Hepatocyte (in vitro differentiated cells): ENCODE data around the gene RGS1.

Experiments
- CTCF ChIP-seq: fragments of 200-600 bp; sonication (generic); IDR thresholded peaks from 2 replicates; pipeline ENCODE4 v1.5.1; 2016; ENCODE audit warnings: antibody characterized with exemption, mild to moderate bottlenecking; ENCODE audit not compliant: poor library complexity
- EZH2 ChIP-seq: fragments of 200-600 bp; sonication (generic); IDR thresholded peaks from 2 replicates; pipeline ENCODE4 v1.6.1; 2016; ENCODE audit warnings: antibody characterized with exemption, mild to moderate bottlenecking, borderline replicate concordance
- EZH2phosphoT487 ChIP-seq: fragments of 200-600 bp; sonication (generic); IDR thresholded peaks from one replicate; pipeline ENCODE4 v1.6.1; 2018; ENCODE audit warnings: antibody characterized with exemption, mild to moderate bottlenecking, low read depth, moderate library complexity; ENCODE audit not compliant: unreplicated experiment, severe bottlenecking

DNA sequence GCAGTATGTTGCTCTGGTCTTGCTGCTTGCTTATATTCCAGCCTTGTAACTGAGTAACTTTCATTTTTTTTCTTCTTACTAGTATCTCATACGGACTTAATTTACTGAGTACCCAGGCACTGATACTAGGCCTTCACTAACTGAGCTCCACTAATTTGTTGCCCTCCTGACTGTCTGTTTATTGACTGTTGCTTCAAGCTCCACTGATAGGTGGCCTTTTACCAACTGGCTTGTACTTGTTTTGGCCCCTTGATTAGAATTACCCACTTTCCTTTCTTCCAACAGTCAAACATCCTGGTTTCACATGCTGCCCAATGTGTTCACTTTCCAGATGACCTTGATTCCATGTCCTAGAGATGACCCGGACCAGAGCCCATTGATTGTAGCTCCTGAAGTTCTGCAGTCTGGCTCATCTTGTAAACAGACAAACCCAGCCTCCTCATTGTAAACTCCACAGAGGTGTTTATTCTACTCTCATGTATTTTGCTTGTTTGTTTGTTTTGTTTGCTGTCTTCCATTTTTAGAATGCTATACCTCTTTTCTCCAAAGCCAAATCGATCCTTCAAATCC, 27.7 kb downstream of the RGS1 start:
- no peak for TF ChIP-seq CTCF
- no peak for TF ChIP-seq EZH2phosphoT487
- no peak for TF ChIP-seq EZH2
